H7 (cell line): ENCODE results near the gene C22orf31. TPM values are rescaled to one million over a fixed set of nuclear protein-coding genes. Genes with fewer than 3 reads are reported as not detected.

Source experiments
- DNase-seq: peaks from one replicate; pipeline ENCODE4 v3.0.0; 2012
- H3K27me3 ChIP-seq: 2 replicates; pipeline ENCODE4 v1.6.0; 2011; ENCODE audit warnings: mild to moderate bottlenecking, low read length; ENCODE audit not compliant: control insufficient read depth, insufficient read depth
- H3K36me3 ChIP-seq: replicated peaks from 2 replicates; pipeline ENCODE4 v1.5.1; 2011; ENCODE audit warnings: low read length; ENCODE audit not compliant: control insufficient read depth, insufficient read depth
- H3K4me3 ChIP-seq: 2 replicates; pipeline ENCODE4 v1.5.1; 2011; ENCODE audit warnings: low read depth, mild to moderate bottlenecking, control low read depth, low read length, moderate library complexity; ENCODE audit not compliant: insufficient read depth
- total RNA-seq: library from RNA; depleted of rRNA; stranded (reverse); fragments of >200 nt; shearing (Covaris generic); gene quantifications from 2 replicates; pipeline ENCODE4 v1.2.3, GENCODE V29; 2014; rRNA removed

C22orf31 gene
- total RNA-seq: not detected in 2 replicates

- Histone ChIP-seq H3K27me3 (no peaks in the 10 kb centered on the region), H3K36me3 (no peaks in the 10 kb centered on the region), H3K4me3 (no peak within 1 kb of the TSS)
- DNase-seq: no peak
These were observed at the start of gene C22orf31 for GRCh38 chr22:29061773-29062172. Gene C22orf31, minus strand, starts transcription at chr22:29061831. Its CDS starts 39 bp downstream, at chr22:29061792.

DNA sequence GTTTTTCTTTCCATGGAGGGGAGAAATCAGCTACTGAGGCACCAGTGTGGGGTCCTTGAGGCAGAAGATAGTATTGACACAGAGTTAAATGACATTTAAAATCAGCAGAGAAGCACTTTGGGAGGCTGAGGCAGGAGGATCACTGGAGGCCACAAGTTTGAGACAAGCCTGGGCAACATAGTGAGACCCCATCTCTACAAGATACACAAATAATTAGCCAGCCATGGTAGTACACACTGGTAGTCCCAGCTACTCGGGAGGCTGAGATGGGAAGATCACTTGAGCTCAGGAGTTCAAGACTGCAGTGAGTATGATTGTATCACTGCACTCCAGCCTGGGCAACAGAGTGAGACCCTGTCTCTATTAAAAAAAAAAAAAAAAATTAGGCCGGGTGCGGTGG, 49.3 kb upstream of the C22orf31 start:
- H3K4me3 ChIP-seq: no peak overlapping the region
- no peaks in the 10 kb centered on the region for H3K36me3 ChIP-seq
- no peaks in the 10 kb centered on the region for H3K27me3 ChIP-seq
- DNase-seq: no peak

- no peak for DNase-seq
- H3K27me3 ChIP-seq: no peaks in the 10 kb centered on the region
- no peak overlapping the region for H3K4me3 ChIP-seq
- no peaks in the 10 kb centered on the region for H3K36me3 ChIP-seq
These were observed 48.2 kb upstream of the C22orf31 start for GRCh38 chr22:29109822-29110221.

GRCh38 chr22:29108137-29108536, 46.5 kb upstream of the C22orf31 start:
- DNase-seq: no peak
- Histone ChIP-seq H3K4me3 (no peak overlapping the region), H3K36me3 (no peaks in the 10 kb centered on the region), H3K27me3 (no peaks in the 10 kb centered on the region)

- H3K27me3 ChIP-seq: no peaks in the 10 kb centered on the region
- no peak for DNase-seq
- H3K36me3 ChIP-seq: no peaks in the 10 kb centered on the region
- H3K4me3 ChIP-seq: no peak overlapping the region
These were observed 45.2 kb upstream of the C22orf31 start for GRCh38 chr22:29106839-29107238.

DNA sequence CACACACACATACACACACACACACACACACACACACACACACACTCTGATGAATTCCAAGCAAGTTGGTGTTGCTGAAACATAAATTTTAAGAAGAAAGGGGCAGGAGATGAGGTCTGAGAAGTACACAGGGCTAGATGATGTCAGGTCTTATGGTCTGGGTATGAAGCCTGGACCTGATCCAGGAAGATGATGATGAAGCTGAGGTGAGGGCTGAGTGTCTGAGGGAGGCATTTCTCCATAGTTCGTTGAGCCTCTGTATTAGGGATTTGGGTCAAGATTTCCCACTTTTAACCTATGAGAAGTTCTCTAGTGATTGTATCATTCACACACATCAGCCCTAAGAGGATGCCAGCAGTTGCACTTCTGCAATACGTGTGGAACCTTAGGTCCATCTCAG, 43.8 kb upstream of the C22orf31 start:
- H3K27me3 ChIP-seq: no peaks in the 10 kb centered on the region
- DNase-seq: no peak
- H3K36me3 ChIP-seq: no peaks in the 10 kb centered on the region
- no peak overlapping the region for H3K4me3 ChIP-seq

DNA sequence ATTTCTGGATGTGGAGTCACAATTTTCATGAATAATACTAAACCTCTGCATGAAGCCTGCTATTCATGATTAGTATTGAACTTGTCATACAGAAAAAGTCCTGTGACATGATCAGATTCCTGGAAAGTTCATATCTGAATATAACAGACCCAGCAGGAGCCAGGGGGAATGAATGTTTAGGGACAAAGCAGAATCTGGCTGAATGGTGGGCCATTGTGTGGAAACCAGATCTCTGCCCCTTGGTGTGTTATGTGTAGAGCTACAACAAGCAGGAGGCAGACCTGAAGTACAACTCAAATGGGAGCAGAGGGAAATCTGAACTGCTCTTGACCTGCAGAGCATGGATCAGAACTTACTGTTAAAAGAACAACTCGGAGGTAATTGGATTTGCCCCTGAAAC, 41.5 kb upstream of the C22orf31 start:
- H3K4me3 ChIP-seq: no peak overlapping the region
- no peaks in the 10 kb centered on the region for H3K27me3 ChIP-seq
- no peak for DNase-seq
- H3K36me3 ChIP-seq: no peaks in the 10 kb centered on the region

DNA sequence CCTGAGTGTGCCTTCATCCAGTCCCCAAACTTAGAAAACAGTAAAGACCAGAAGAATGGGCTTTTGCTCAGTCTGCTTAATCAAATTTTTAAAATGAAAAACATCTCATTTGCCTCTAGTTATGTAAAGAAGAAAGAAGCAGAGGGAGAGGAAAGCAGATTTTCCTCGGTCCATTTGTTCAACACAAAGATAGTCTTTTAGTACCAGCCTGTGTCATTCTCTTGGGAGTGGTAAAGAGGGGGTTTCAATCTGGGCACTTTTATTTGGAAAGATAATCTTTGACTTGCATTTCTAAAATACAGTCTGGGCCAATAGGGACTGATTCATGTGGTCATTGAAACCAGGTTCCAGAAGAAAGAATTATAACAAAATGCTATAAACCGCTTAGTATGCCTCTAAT, 40.7 kb upstream of the C22orf31 start:
- no peaks in the 10 kb centered on the region for H3K36me3 ChIP-seq
- no peak overlapping the region for H3K4me3 ChIP-seq
- H3K27me3 ChIP-seq: no peaks in the 10 kb centered on the region
- no peak for DNase-seq

- Histone ChIP-seq H3K4me3 (no peak overlapping the region), H3K27me3 (no peaks in the 10 kb centered on the region), H3K36me3 (no peaks in the 10 kb centered on the region)
- DNase-seq: no peak
These were observed 36.7 kb upstream of the C22orf31 start for GRCh38 chr22:29098296-29098695.

- H3K36me3 ChIP-seq: no peaks in the 10 kb centered on the region
- H3K27me3 ChIP-seq: no peaks in the 10 kb centered on the region
- peak; percentile 31 for DNase-seq
- H3K4me3 ChIP-seq: no peak overlapping the region
These were observed 35.4 kb upstream of the C22orf31 start for GRCh38 chr22:29096736-29097669.

GRCh38 chr22:29095459-29095858, 33.8 kb upstream of the C22orf31 start:
- no peaks in the 10 kb centered on the region for H3K36me3 ChIP-seq
- H3K4me3 ChIP-seq: no peak overlapping the region
- no peaks in the 10 kb centered on the region for H3K27me3 ChIP-seq
- no peak for DNase-seq

DNA sequence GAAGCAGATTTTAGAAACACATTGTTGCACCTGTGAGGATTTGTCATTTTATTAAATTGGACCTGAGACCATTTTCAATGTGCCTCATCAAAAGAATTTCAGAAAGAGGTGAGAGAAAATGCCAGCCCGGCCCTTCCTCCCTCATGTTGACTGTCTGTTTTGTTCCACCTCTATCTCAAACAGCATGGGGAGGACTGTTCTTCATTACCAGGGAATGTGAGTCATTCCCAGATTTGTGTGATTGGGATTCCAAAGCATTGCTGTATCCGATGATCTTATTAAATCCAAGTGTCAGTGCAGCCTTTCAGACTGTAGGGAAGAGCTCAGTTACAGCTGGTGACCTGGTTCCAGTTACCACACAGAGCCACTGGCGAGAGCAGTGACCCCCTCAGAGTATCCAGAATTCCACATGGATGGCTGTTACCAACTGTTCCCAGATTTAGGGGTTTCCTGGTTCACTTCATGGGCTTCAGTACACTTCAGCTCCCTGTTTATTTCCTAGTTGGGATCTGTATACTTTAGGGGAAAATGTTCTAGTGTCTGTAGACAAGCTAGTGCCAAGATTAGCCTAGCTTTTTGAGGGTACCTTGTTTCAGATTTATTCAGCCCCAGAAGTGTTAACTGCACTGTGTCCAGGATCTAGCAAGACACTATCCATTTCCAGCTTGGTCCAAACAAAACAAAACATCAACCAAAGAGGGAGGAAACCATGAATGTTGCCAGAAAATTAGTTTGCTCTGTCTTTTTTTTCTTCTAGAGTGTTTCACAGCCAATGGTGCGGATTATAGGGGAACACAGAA, 32.1 kb upstream of the C22orf31 start:
- Histone ChIP-seq H3K4me3 (no peak overlapping the region), H3K36me3 (no peaks in the 10 kb centered on the region), H3K27me3 (no peaks in the 10 kb centered on the region)
- no peak for DNase-seq

DNA sequence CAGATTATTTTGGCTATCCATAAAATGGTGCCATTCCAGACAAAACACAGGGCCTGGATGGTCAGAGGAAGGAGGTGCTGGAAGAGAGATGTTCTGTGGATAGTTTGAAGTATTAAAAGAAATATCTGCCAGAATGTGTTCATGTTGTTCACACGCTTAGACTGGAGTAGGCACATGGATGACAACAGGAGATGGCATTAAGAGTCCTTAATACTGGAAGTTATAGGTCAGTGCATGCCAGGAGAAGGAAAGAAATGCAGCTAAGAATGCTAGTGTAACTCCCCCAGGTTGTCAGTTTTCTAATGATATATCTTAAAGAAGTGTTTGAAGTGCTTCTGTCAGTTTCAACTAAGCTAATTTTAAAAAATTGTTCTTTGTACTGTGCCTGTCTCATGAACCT, 31.4 kb upstream of the C22orf31 start:
- H3K36me3 ChIP-seq: no peaks in the 10 kb centered on the region
- H3K27me3 ChIP-seq: no peaks in the 10 kb centered on the region
- H3K4me3 ChIP-seq: no peak overlapping the region
- no peak for DNase-seq

DNA sequence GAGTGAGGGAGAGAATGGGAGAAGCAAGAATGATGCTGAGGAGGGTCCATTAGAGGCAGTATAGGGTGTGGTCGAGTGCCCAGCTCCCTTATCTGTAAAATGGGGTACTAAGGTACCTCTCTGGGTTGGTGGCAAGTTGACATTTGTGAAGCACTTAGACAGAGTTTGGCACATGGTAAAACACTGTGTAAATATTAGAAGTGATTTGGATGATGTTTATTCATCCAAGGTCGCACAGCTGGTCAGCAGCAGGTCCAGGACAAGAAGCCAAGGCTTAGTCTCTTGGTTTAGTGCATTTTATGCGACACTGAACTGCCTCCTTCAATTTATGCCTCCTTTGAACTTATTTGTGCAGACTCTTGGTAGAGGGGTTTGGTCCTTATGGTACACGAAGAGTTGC, 30.6 kb upstream of the C22orf31 start:
- Histone ChIP-seq H3K4me3 (no peak overlapping the region), H3K27me3 (no peaks in the 10 kb centered on the region), H3K36me3 (no peaks in the 10 kb centered on the region)
- no peak for DNase-seq

- Histone ChIP-seq H3K36me3 (no peaks in the 10 kb centered on the region), H3K4me3 (no peak overlapping the region), H3K27me3 (no peaks in the 10 kb centered on the region)
- no peak for DNase-seq
These were observed 28.4 kb upstream of the C22orf31 start for GRCh38 chr22:29090039-29090438.
